ENCODE results near the gene PMS2. TPM values are rescaled to one million over a fixed set of nuclear protein-coding genes. Genes with fewer than 3 reads are reported as not detected.

The PMS2 gene
- total and polyA plus RNA-seq, 2 donors (not counting 3 experiments of a cell fraction or from before 2014, with no cell fraction given) = 5.2 to 14.5 TPM

- no peak overlapping the region for H3K4me3 ChIP-seq (replicated peaks in 1 of 3; ENCODE audit: insufficient read depth in 1 of 3, low read depth in 1 of 3, low read length in 3 of 3)
- H3K4me1 ChIP-seq (ENCODE audit: control insufficient read depth, extremely low read depth, insufficient read depth, low read length) = peaks cover 3% of the 10 kb centered on the region
- H3K9me3 ChIP-seq (replicated peaks; ENCODE audit: control insufficient read depth, insufficient read depth, low read length) = no peaks in the 10 kb centered on the region
- peaks cover 28 to 29% of the 10 kb centered on the region in 2 experiments for H3K36me3 ChIP-seq (ENCODE audit: control insufficient read depth in 2 of 2, extremely low read depth in 1 of 2, insufficient read depth in 2 of 2, low read length in 2 of 2)
- no TSS peak for BruUV-seq (replicated peaks)
- no peak overlapping the region for H3K27ac ChIP-seq (ENCODE audit: insufficient read depth, low read depth, low read length)
- no peaks in the 10 kb centered on the region for H3K9me1 ChIP-seq (replicated peaks; ENCODE audit: control insufficient read depth, extremely low read depth, insufficient read depth, low read length)
- H3K79me2 ChIP-seq (ENCODE audit: control insufficient read depth, insufficient read depth, low read length) = no peaks in the 10 kb centered on the region
- no peaks in the 10 kb centered on the region for H3K27me3 ChIP-seq (ENCODE audit: control insufficient read depth in 2 of 2, insufficient read depth in 2 of 2, low read length in 2 of 2)
- TF ChIP-seq JUN (IDR thresholded peaks at IDR 0.05; ENCODE audit: borderline replicate concordance, insufficient read depth, insufficient read length, low read depth) (no peak), MYC (IDR thresholded peaks at IDR 0.05; ENCODE audit: low read depth, low read length) (no peak), GATA2 (IDR thresholded peaks at IDR 0.05; ENCODE audit: insufficient read depth, insufficient read length, low read depth, low read length) (no peak), FOS (IDR thresholded peaks at IDR 0.05; ENCODE audit: borderline replicate concordance, insufficient read depth, low read length) (no peak), POLR2A (IDR thresholded peaks at IDR 0.05; ENCODE audit: low read depth, low read length) (no peak), EZH2 (IDR thresholded peaks at IDR 0.05; ENCODE audit: borderline replicate concordance, low read depth, low read length, severe bottlenecking) (no peak), POLR2AphosphoS5 (IDR thresholded peaks at IDR 0.05; ENCODE audit: insufficient read depth, low read depth, low read length) (no peak)
- TF ChIP-seq, protein P1, sequence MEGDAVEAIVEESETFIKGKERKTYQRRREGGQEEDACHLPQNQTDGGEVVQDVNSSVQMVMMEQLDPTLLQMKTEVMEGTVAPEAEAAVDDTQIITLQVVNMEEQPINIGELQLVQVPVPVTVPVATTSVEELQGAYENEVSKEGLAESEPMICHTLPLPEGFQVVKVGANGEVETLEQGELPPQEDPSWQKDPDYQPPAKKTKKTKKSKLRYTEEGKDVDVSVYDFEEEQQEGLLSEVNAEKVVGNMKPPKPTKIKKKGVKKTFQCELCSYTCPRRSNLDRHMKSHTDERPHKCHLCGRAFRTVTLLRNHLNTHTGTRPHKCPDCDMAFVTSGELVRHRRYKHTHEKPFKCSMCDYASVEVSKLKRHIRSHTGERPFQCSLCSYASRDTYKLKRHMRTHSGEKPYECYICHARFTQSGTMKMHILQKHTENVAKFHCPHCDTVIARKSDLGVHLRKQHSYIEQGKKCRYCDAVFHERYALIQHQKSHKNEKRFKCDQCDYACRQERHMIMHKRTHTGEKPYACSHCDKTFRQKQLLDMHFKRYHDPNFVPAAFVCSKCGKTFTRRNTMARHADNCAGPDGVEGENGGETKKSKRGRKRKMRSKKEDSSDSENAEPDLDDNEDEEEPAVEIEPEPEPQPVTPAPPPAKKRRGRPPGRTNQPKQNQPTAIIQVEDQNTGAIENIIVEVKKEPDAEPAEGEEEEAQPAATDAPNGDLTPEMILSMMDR (IDR thresholded peaks at IDR 0.05; ENCODE audit: extremely low read depth in 1 of 2, insufficient read depth in 1 of 2, low read depth in 1 of 2, low read length in 2 of 2) = no peak
- TF ChIP-seq, protein P2, sequence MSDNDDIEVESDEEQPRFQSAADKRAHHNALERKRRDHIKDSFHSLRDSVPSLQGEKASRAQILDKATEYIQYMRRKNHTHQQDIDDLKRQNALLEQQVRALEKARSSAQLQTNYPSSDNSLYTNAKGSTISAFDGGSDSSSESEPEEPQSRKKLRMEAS (IDR thresholded peaks at IDR 0.05; ENCODE audit: insufficient read depth, insufficient read length) = no peak
- dilution Hi-C loops (cut with MboI; ENCODE audit: extremely low pct_ligation_motif_present, low sequenced_read_pairs) = no loop called here
- DNase-seq (ENCODE audit: low read depth, low spot score) (no peak), FAIRE-seq (no peak)
- ChIA-PET POLR2A (no interaction called here), CTCF (no interaction called here)
- no peak overlapping the region for H3K4me2 ChIP-seq (ENCODE audit: insufficient read depth, low read length)
- no peak overlapping the region for H3K9ac ChIP-seq (replicated peaks; ENCODE audit: extremely low read depth, insufficient read depth, low read length)
- intact Hi-C loops (cut with micrococcal nuclease) = loop anchor here (10.0 kb wide), 1 partner anchor 168 kb away; no protein-coding TSS in a partner anchor
- no peaks in the 10 kb centered on the region for H4K20me1 ChIP-seq (replicated peaks; ENCODE audit: control insufficient read depth, extremely low read depth, insufficient read depth, low read length)
- no peak overlapping the region for H2AFZ ChIP-seq (ENCODE audit: low read depth, low read length)
Measured at GRCh38 chr7:6022707-6023106, 13.9 kb upstream of the PMS2 start.
